Psoas muscle (tissue), 8 donors: ENCODE measurements around the gene PPP1R12B. TPM values are rescaled to one million over a fixed set of nuclear protein-coding genes. Genes with fewer than 3 reads are reported as not detected.
"Not testable (repeated sequence)": the region's sequence is repeated elsewhere in the genome, so short reads cannot be mapped to it uniquely, and the experiment has no call there.

Source experiments
- ATAC-seq, 4 donors: fragments of 200-7000 bp; cut with Tn5 transposase; one replicate each; pipeline ENCODE4 v1.9.1; 2020; ENCODE audit warnings: moderate library complexity in 3 of 4, mild to moderate bottlenecking in 2 of 4
- DNase-seq, 2 donors: peaks; one replicate each; pipeline ENCODE4 v3.0.0-alpha.2; 2020
- H3K27ac ChIP-seq: fragments of 200-600 bp; one replicate; pipeline ENCODE4 v1.8.0; 2022
- H3K27me3 ChIP-seq, 3 donors: fragments of 200-600 bp in 1 of 3; one replicate each; pipeline versions ENCODE4 v1.6.1 to v1.8.0; 2013 to 2022; ENCODE audit warnings: low read length in 2 of 3, mild to moderate bottlenecking in 2 of 3, moderate library complexity in 1 of 3; ENCODE audit not compliant: insufficient read depth in 3 of 3
- H3K36me3 ChIP-seq, 2 donors: fragments of 200-600 bp in 1 of 2; one replicate each; pipeline versions ENCODE4 v1.6.1 to v1.8.0; 2013 to 2022; ENCODE audit warnings: low read depth in 1 of 2, mild to moderate bottlenecking in 1 of 2, moderate library complexity in 1 of 2; ENCODE audit not compliant: insufficient read depth in 1 of 2
- H3K4me1 ChIP-seq: fragments of 200-600 bp; one replicate; pipeline ENCODE4 v1.8.0; 2022
- H3K4me3 ChIP-seq: fragments of 200-600 bp; one replicate; pipeline ENCODE4 v1.8.0; 2022; ENCODE audit warnings: mild to moderate bottlenecking
- H3K9me3 ChIP-seq: fragments of 200-600 bp; one replicate; pipeline ENCODE4 v1.8.0; 2022
- CTCF ChIP-seq: fragments of 200-600 bp; IDR thresholded peaks from one replicate; pipeline ENCODE4 v1.8.0; 2022; ENCODE audit warnings: antibody characterized with exemption
- WGBS, 3 donors: extraction: QIAGEN DNeasy Blood & Tissue Kit; methylation state at CpG; one replicate each; pipeline versions ENCODE4 v1.1.6 to v1.1.7; 2013; 5-methylcytosine and 5-hydroxymethylcytosine counted together
- intact Hi-C, 2 donors: fragments of 100-400 bp; cut with DNase I; formaldehyde crosslinking; loops; one replicate each; pipeline versions ENCODE4 v1.11.0 to v1.14.2; 2022
- polyA plus RNA-seq, 3 donors: library from polyadenylated mRNA; stranded (reverse); fragments of 200-250 nt; gene quantifications; one replicate each; pipeline ENCODE4 v1.2.3, GENCODE V29; 2013
- total RNA-seq, 4 donors: library from RNA; stranded (reverse); fragmentation: NEBNext Ultra II Directional in 2 of 4; extraction: Animal tissue kit (Norgen Biotek cat#: 25700) in 2 of 4; gene quantifications; one replicate each; pipeline versions ENCODE4 v1.2.1 to v1.2.4, GENCODE V29; 2021 to 2023
- donor health status: healthy with polysubstance abuse.
- donor health status: DM: no; HTN: no; CAD: no; lungs with moderate emphysema.
- donor health status: Bipolar disorder and iron deficiency.
- donor health status: healthy.
- donor health status: DM: yes; HTN: yes; CAD: no.
- donor health status: DM: no; HTN: no; CAD: no.
- donor health status: DM: no; HTN: no; CAD: no.
- donor health status: DM: yes; HTN: yes; CAD: no.

Gene PPP1R12B
- total and polyA plus RNA-seq, 7 donors = 8.3 to 189 (median 86.1) TPM

GRCh38 chr1:202630541-202630940, 282.0 kb downstream of the PPP1R12B start:
- ATAC-seq (no peak), DNase-seq (peak in 1 of 2 donors; percentile 42)
- WGBS, 3 donors = 72 to 82% (median 74%) methylated on average over 6 of the region's 6 CpGs
- peaks cover 0 to 20% (median 6%) of the 10 kb centered on the region in 3 donors for H3K27me3 ChIP-seq
- H3K36me3 ChIP-seq = no peaks in the 10 kb centered on the region
- H3K9me3 ChIP-seq = no peaks in the 10 kb centered on the region
- no peak for TF ChIP-seq CTCF
- H3K4me3 ChIP-seq = no peak overlapping the region
- intact Hi-C loops = no loop called here
- no peak overlapping the region for H3K27ac ChIP-seq
- no peaks in the 10 kb centered on the region for H3K4me1 ChIP-seq

- no peak for ATAC-seq
Measured at GRCh38 chr1:202631076-202631923, 282.8 kb downstream of the PPP1R12B start.

GRCh38 chr1:202632241-202632640, 283.7 kb downstream of the PPP1R12B start:
- DNase-seq (peak in 1 of 2 donors; percentile 12), ATAC-seq (no peak)
- no peaks in the 10 kb centered on the region for H3K36me3 ChIP-seq
- H3K9me3 ChIP-seq = no peaks in the 10 kb centered on the region
- 86 to 90% (median 88%) methylated on average over 9 to 10 of the region's 10 CpGs for WGBS, 3 donors
- intact Hi-C loops = no loop called here
- H3K27ac ChIP-seq = no peak overlapping the region
- H3K4me1 ChIP-seq = no peaks in the 10 kb centered on the region
- peaks cover 0 to 20% (median 6%) of the 10 kb centered on the region in 3 donors for H3K27me3 ChIP-seq
- no peak overlapping the region for H3K4me3 ChIP-seq
- TF ChIP-seq CTCF = no peak

More at GRCh38 chr1:202631076-202631923, 282.8 kb downstream of the PPP1R12B start:
- no peak overlapping the region for H3K4me3 ChIP-seq
- no peaks in the 10 kb centered on the region for H3K4me1 ChIP-seq
- H3K9me3 ChIP-seq = no peaks in the 10 kb centered on the region
- peak in 1 of 2 donors; percentile 16 for DNase-seq
- no peaks in the 10 kb centered on the region for H3K36me3 ChIP-seq
- intact Hi-C loops = no loop called here
- no peak for TF ChIP-seq CTCF
- peaks cover 0 to 20% (median 6%) of the 10 kb centered on the region in 3 donors for H3K27me3 ChIP-seq
- WGBS, 3 donors = 62 to 70% (median 63%) methylated on average over 11 of the region's 11 CpGs
- no peak overlapping the region for H3K27ac ChIP-seq

- H3K4me3 ChIP-seq, H3K36me3 ChIP-seq, ATAC-seq, DNase-seq, H3K9me3 ChIP-seq, intact Hi-C loops, H3K4me1 ChIP-seq, H3K27ac ChIP-seq: not testable (repeated sequence)
- peaks cover 0 to 25% (median 6%) of the 10 kb centered on the region in 3 donors for H3K27me3 ChIP-seq
- 48 to 56% (median 53%) methylated on average over 3 of the region's 3 CpGs for WGBS, 3 donors
Measured at GRCh38 chr1:202636171-202636570, 287.7 kb downstream of the PPP1R12B start.

GRCh38 chr1:202637321-202638018, 289.0 kb downstream of the PPP1R12B start:
- H3K4me1 ChIP-seq, H3K4me3 ChIP-seq, DNase-seq, H3K9me3 ChIP-seq, H3K36me3 ChIP-seq, H3K27ac ChIP-seq, intact Hi-C loops, ATAC-seq: not testable (repeated sequence)
- WGBS, 3 donors = 84 to 86% (median 85%) methylated on average over 16 of the region's 16 CpGs
- H3K27me3 ChIP-seq = peaks cover 0 to 31% (median 5%) of the 10 kb centered on the region in 3 donors
